HG02623 (cell line): ENCODE results near the gene ENPP7.

ENCODE experiments used
- ATAC-seq: cut with Tn5 transposase; IDR thresholded peaks from one replicate; pipeline ENCODE4 v1.9.1; 2021; ENCODE audit warnings: moderate library complexity; ENCODE audit not compliant: unreplicated experiment

ENPP7 gene

DNA sequence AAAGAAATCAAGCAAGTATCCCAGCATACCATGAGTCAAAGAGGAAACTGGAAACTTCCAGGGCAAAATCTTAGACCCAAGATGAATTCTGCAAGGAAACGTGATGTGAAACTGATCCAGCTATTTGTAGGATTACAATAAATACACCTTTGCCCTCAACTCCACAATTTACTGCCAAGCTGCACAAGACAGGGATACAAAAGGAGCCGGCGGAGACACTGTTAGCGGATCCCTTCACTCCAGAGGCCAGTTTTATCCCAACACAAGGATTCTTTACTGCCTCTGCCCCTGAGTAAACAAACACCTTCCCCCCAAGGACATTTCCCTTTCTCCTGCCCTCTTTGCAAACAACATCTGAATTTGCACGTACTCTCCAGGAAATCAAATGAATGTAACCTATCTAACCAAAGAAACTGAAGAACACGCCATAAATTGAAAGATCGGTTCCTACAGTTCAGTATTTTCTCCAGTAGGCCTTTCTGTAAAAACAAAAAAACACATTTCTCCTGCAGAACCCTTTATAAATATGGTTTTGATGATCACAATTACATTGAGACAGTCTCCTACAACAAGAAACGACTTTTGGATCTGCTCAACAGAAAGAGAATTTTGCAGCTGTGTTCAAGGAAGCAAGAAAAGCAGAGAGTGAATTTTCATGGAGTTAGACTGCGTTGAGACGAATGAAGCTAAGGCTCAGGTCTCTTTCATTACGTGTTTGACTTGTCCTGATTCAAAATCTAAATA, 45.8 kb downstream of the ENPP7 start:
- no peak for ATAC-seq

DNA sequence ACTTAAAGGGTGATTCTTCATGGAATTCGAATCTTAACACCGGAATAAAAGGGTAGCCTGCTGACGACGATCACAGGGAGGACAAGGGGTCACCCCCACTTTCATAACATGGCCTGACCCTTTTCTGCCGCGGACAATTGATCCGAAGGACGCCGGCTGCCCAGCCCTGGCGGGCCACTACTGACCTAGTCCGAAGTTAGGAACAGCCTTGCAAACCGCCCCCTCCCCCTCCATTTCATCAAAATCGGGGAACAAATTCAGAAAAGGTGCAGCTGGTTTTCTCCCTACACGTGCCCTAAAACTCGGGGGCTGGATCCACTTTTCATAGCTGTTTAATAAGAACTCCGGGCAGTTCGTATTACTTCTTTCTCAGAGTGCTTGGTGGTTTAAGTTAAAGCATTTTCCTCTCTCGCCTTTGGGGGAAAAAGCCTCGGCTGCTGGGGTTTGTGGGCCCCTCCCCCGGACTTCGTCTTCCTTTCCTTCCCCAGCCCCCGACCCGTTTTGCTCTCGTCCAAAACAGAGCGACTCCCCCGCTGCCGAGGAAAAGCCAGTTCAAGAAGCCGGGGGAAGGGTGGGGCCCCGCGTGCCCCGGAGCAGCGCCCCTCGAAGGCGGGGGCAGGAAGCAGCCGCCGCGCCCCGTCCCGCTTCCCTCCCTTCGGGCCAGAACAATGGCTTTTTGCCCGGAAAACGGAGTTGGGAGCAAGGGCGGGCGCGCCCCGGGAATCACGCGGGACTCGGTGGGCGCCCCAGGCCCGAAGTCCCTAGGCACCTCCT, 46.6 kb downstream of the ENPP7 start:
- ATAC-seq: no peak

DNA sequence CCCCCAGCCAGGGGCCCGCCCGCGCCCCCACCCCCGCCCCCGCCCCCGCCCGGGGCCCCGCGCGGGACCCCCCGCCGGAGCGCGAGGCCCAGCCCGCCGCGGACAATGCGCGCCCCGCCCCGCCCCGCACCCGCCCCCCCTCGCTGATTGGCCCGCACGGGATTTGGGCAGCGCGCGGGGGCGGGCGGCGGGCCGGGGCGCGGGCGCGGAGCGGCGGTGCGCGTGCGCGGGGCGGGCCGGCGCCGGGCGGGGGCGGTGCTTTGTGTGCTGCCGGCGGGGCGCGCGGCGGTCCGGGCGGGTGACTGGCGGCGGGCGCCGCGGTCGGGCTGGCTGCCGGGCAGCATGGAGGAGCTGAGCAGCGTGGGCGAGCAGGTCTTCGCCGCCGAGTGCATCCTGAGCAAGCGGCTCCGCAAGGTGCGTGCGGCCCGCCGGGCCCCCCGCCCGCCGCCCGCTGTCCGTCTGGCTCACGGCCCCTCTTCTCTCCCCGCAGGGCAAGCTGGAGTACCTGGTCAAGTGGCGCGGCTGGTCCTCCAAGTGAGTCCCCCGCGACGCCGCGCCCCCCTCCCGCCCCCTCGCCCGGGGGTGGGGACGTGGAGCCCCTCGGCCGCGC, 47.3 kb downstream of the ENPP7 start, which contains the start of gene CBX2:
Gene CBX2, plus strand, starts transcription at position 255 of the 610 bp plus-strand sequence. Its CDS starts 88 bp downstream, at position 343.
- no peak for ATAC-seq

DNA sequence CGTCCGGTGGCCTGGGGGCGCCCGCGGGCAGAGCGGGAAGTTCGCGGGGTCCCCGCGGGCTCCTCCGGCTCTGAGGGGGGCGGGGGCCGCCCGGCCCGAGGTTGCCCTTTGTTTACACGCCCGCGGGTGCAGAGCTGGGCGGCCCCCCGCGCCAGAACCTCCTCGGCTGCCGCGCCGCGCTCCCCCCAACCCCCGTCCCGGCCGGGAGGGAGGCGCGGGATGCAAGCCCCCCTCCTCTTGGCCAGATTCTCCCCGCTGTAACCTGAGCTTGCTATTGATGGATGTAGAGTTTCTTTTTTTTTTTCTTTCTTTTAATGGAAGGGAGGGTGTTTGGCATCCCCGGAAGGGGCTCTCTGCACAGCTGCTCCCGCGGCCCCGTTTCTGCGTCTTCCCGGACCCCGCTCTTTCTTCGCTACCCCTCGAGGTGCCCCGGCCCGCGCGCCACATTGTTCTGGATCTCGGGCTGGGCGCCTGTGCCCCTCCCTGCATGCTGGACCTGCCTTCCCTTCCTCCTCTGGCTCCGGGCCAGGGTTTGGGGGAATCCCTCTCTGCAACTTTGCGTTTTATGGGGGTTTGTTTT, 47.9 kb downstream of the ENPP7 start:
- no peak for ATAC-seq

DNA sequence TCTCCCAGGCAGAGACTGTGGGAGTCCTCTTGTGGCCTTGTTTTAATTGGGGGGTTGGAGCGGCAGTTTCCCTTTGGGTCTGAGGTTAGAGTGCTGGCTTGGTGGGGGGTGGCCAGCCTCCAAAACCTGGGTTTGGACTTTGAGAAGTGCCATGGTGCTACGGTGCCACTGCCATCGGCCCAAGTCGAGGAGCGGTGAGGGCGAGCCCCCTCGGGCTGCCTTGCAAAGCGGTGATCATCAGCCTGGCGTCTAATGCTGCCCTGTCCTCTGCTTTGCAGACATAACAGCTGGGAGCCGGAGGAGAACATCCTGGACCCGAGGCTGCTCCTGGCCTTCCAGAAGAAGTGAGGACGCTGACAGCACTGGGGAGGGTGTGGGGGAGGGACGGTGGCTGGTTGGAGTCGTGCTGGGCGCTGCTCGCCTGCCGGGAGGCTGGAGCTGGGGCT, 48.4 kb downstream of the ENPP7 start:
- no peak for ATAC-seq

DNA sequence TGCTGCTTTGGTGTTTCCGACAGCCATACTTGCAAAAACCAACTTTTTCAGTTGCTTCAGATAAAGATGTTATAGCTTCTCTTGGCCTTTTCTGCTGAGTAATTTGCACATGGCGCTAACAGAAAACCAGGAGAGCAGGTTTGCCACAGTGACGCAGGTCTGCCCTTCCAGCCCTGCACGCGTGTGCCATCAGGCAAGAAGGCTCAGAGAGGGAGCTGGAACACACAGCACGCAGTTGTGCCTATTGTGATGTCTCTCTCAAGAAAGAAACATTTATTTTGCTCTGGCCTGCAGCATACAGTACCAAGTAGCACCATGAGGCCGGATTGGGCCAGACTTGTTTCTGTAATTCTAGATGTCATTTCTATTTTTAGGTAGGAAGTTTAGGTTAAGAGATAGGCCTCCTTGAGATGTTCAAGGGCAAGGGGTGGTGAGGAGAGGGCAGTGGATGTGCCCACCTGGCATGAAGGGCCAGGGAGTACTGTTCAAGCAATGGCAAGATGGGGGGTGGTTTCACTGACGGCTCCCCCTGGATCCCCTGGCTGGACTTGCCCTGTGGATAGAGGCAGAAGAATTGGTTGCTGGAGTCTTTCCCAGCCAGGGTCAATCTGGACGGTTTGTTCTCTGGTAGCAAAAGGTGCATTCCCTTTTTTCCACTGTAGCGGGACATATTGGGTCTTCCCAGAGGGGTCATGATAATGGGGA, 49.1 kb downstream of the ENPP7 start:
- no peak for ATAC-seq

DNA sequence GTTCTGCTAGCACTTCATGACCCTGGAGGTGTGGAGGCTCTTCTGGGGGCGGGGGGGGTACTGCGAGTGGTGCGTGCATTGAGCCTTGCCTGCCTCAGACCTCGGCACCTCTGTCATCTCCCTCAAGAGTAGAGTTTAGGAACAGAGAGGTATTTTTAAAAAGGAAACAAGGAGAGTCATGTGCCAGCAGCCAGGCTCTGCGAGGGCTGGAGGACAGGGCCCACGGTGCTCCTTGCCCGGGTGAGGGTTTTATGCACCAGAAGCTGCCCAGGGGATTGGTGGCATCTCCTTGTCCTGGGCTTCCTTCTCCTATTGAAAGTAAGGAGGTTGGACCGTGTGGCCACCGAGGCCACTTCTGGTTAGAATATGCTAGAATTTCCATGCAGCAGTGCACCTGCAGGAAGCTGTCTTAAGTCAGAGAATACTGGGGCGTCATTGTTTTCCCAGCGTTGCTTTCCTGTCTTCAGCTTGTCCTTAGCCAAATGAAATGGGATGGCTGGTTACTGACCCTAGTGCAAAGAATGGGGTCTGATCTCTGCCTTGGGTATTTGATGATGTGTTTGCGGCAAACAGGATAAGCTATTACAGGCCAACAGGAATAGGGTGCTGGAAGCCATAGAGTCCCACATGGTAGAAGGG, 50.4 kb downstream of the ENPP7 start:
- no peak for ATAC-seq

DNA sequence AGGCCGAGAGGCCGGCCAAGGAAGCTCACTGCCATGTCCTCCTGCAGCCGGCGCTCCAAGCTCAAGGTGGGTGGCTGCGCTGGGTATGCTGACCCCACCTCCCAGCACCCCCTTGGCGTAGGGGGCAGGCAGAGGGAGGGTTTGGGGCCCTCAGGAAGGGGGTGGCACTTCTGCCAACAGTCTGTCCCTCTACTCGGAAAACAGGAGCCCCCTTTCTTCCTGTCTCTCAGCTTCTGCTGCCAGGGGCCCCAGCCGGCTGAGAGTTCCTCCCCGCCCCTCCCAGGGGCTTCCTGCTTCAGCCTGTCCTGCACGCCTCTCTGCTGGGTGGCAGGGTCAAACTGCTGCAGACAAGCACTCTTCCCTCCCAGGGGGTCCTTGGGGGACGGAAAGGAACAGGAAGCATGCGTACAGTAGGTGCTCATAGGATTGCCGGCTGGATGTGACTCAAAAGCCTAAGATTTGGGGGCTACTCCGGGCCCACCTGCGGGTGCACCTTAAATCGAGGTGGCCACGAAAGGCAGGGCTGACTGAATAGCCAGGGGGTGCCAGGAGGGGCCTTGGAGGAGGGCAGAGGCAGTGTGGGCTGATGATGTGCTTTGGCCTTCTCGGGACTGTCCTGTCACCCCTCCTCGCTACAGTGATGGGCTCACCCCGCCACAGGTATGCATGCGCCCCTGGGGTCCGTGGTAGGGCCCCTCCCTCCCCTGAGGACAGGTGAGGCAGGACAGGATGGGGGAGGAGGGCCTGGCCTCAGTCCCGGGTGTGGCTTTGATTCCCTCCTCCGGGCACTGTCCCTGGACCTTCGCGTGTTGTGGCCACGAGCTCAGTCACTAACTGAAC, 51.2 kb downstream of the ENPP7 start:
- no peak for ATAC-seq

DNA sequence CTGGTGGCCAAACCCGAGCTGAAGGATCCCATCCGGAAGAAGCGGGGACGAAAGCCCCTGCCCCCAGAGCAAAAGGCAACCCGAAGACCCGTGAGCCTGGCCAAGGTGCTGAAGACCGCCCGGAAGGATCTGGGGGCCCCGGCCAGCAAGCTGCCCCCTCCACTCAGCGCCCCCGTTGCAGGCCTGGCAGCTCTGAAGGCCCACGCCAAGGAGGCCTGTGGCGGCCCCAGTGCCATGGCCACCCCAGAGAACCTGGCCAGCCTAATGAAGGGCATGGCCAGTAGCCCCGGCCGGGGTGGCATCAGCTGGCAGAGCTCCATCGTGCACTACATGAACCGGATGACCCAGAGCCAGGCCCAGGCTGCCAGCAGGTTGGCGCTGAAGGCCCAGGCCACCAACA, 53.1 kb downstream of the ENPP7 start:
- ATAC-seq: no peak

DNA sequence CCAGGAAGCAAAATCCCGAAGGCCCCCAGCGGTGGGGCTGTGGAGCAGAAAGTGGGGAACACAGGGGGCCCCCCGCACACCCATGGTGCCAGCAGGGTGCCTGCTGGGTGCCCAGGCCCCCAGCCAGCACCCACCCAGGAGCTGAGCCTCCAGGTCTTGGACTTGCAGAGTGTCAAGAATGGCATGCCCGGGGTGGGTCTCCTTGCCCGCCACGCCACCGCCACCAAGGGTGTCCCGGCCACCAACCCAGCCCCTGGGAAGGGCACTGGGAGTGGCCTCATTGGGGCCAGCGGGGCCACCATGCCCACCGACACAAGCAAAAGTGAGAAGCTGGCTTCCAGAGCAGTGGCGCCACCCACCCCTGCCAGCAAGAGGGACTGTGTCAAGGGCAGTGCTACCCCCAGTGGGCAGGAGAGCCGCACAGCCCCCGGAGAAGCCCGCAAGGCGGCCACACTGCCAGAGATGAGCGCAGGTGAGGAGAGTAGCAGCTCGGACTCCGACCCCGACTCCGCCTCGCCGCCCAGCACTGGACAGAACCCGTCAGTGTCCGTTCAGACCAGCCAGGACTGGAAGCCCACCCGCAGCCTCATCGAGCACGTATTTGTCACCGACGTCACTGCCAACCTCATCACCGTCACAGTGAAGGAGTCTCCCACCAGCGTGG, 53.7 kb downstream of the ENPP7 start:
- no peak for ATAC-seq

DNA sequence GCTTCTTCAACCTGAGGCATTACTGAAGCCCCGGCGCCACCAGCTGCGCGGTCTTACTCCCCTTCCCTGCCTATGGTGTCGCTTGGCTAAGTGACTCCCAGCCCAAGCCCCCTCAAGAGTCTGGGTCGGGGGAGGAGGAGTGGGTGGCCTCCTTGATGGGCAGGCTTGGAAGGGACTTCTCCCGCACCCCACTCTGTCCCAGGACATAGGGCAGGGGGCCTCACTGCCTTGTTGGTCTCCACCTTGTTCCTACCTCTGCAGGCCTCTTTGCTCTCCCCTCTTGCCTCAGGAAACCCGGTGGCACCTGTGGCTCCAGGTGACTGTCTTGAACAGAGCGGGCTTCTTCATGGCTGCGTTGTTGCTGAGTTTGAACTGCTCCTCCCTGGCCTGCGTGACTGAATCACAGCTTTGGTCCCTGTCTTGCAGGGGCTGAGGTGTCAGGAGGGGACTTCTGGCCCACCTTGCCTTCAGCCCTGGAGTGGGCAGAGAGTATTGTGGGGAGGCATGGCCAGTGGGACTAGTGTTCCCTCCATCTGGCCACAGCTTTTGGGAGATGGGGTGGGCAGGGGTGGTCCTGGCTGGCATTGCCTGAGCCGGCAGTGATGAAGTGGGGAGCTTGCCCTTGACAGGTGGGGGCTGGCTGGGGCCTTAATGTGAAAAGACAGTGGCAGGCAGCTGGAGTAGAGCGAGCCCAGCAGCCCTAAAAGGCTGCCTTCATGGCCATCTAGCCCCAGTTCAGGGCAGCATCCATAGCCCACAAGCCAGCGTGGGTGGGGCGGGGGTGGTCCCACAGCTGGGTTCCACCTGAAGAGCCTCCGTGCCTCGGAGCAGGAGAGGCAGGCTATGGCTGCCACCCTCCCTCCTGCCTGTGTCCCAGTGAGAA, 54.5 kb downstream of the ENPP7 start:
- no peak for ATAC-seq

DNA sequence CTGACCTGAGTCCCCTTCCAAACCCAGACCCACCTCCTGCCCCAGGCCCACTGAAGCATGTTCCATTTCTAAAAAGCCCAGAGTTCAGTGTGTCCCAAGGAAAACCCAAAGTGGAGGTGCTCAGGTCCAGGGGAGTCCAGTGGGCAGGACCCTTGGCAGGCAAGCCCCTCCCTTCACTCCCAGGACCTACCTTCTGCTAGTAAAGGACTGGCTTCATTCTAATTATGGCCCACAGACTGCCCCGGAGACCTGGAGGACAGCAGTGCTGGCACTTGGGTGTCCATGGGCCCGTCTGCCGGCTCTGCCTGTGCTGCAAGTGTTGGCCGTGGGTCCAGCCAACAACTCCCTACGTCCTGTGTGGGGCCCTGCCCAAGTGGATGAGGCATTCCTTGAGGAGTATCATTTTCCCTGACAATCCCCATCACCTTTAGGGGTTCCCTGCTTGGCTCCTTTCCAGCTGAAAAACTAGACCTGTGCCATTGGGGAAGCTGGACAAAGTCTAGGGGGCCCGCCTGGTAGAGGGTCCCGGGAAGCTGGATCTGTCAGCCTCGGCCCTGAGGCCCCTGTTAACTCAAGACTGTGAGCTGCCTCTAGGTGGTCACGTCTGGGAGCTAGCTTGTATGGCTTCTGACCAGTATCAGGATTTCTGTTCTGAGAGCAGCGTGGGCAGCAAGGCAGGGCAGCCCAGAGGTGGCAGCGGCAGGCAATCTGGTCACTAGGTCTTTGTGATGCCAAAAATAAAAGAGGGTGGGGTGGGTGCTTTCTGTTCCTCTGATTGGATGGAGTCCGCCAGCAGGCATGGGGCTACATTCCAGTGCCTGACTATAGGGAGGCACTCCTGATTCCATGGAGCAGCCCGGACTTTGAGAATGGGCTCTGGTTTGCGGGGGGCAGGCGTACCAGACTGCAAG, 55.4 kb downstream of the ENPP7 start:
- ATAC-seq: no peak

DNA sequence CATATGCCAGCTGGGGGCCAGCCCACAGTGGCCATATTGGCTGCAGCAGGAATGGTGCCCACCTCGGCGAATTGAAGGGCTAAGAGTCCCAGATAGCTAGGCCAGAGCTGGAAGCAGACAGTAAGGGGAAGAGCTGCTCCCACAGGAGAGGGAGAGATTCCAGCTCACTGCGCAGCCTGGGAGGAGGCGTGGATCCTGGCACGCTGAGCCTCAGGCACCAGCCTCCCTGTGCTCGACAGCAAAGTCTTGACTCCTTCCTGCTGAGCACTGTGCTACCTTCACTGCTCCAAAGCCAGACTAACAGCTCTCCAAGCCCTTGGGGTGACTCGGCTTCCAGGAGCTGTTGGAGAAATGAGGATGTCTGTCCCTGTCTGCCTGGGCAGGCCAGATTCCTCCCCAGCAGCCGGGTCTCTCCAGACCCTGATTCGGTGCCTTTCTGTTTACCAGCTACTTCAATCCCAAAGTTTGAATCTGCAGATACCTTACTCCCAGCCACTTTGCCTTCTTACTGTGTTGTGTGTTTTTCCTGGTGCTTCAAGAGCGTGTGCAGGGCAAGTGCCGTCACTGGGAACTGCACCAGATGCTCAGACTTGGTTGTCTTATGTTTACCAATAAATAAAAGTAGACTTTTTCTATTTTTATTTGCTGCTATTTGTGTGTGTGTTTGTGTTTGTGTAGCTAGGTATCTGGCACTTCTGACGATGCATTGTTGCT, 56.3 kb downstream of the ENPP7 start:
- ATAC-seq: no peak

DNA sequence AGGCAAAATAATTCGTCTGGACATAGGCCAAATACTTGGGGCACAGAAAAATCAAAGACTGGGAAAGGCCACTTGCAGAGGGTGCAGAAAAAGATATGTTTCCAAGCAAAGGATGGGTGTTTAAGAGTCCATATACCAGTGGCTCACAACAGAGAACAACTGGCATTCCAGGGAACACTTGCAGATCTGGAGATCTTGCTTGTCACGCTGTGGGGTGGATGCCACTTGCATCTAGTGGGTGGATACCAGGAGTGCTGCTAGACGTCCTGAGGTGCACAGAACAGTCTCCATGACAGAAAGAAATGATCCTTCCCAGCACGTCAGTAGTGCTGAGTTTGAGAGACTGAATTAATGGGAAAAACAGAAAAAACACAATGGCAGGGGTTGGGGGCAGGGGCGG, 57.7 kb downstream of the ENPP7 start:
- ATAC-seq: no peak

DNA sequence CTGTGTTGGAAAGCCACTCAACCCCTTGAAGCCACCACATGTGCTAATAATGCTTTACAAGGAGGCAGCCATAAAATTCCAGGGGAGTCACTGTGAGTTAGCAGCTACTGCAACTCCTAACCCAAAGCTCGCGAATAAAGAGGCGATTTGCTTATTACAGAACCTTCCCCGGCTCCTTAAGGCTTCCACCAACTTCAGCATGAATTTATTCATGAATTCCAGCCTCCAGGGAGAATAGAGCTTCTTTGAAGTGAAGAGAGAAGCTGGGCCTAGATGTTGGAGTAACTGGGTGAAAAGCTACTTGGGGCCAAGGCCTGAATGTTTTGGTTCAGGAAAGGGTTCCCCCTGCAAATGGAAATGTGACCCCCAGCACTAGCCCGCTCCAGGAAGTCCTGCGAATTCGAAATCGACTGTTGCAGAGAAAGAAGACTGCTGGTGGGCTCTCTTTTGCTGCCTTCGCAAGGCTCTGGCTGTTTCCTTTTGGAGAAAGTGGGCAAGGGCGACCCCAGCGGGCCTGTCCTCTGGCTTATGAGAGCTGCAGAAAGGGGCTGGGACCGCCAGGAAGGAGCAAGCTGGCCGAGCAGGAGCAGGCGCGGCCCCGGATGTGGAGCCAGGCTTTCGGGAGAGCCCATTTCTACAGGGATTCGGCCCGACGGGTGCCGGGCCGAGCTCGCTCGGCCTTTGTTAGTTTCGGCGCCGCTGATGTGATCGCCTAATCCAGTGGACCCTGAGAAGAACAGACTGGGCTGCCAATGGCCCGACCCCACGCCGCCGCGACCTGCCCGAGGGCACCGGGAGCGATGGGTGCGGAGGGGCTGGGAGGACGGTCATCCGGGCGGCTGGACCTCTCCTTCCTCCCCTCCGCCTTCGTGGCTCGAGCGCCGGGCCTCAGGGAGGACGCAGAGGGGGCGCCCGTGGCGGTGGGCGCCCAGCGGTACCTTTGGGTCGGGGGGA, 58.5 kb downstream of the ENPP7 start:
- no peak for ATAC-seq
